Lower lobe of right lung (tissue), 2 donors: ENCODE data around the gene PSMD11. TPM values are rescaled to one million over a fixed set of nuclear protein-coding genes. Genes with fewer than 3 reads are reported as not detected.
A peak's percentile ranks its signal among the peaks of the same experiment; 100 is the strongest.

Source experiments
- ATAC-seq, 2 donors: fragments of 200-7000 bp; cut with Tn5 transposase; one replicate each; pipeline ENCODE4 v1.9.1; 2020 to 2022; ENCODE audit warnings: mild to moderate bottlenecking in 2 of 2, moderate library complexity in 2 of 2
- DNase-seq: peaks from one replicate; pipeline ENCODE4 v3.0.0-alpha.2; 2020
- H3K27ac ChIP-seq: fragments of 200-600 bp; one replicate; pipeline ENCODE4 v1.8.0; 2022
- H3K27me3 ChIP-seq: fragments of 200-600 bp; one replicate; pipeline ENCODE4 v1.8.0; 2022; ENCODE audit warnings: low read depth
- H3K36me3 ChIP-seq: fragments of 200-600 bp; one replicate; pipeline ENCODE4 v1.8.0; 2022; ENCODE audit warnings: mild to moderate bottlenecking
- H3K4me1 ChIP-seq: fragments of 200-600 bp; one replicate; pipeline ENCODE4 v1.8.0; 2022
- H3K4me3 ChIP-seq: fragments of 200-600 bp; one replicate; pipeline ENCODE4 v1.8.0; 2022; ENCODE audit warnings: mild to moderate bottlenecking
- H3K9me3 ChIP-seq: fragments of 200-600 bp; one replicate; pipeline ENCODE4 v1.8.0; 2022
- intact Hi-C: fragments of 100-400 bp; cut with DNase I; formaldehyde crosslinking; loops from one replicate; pipeline ENCODE4 v1.11.0; 2022
- total RNA-seq: library from RNA; stranded (reverse); fragmentation: NEBNext Ultra II Directional; extraction: Animal tissue kit (Norgen Biotek cat#: 25700); gene quantifications from one replicate; pipeline ENCODE4 v1.2.1, GENCODE V29; 2021
- TF ChIP-seq, protein P1 (sequence below): fragments of 200-600 bp; IDR thresholded peaks from one replicate; pipeline ENCODE4 v1.8.0; 2022; ENCODE audit warnings: antibody characterized with exemption, mild to moderate bottlenecking
- donor health status: DM: no; HTN: yes; CAD: no; lungs with severe emphysema.

Gene PSMD11
- total RNA-seq, 1 donor from 2014 or later = 57.2 TPM

DNA sequence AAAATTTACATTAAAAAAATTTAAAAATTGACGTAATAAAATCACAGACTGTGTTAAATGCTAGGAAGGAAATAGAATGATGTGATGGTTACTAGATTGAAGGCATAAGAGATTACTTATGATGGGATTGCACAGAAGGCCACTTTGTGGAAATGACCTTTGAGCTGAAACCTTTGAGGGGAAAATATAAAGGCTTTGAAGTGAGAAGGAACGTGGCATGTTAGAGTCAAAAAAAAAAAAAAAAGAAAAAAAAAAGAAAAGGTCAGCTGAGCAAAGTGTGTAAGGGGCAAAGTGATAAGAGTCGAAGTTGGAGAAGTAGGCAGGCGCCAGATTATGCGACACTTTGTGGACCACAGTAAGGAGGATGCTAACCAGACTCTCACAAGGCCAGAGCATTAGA, 3.6 kb upstream of the PSMD11 start:
- ATAC-seq (no peak), DNase-seq (no peak)
- TF ChIP-seq, protein P1, sequence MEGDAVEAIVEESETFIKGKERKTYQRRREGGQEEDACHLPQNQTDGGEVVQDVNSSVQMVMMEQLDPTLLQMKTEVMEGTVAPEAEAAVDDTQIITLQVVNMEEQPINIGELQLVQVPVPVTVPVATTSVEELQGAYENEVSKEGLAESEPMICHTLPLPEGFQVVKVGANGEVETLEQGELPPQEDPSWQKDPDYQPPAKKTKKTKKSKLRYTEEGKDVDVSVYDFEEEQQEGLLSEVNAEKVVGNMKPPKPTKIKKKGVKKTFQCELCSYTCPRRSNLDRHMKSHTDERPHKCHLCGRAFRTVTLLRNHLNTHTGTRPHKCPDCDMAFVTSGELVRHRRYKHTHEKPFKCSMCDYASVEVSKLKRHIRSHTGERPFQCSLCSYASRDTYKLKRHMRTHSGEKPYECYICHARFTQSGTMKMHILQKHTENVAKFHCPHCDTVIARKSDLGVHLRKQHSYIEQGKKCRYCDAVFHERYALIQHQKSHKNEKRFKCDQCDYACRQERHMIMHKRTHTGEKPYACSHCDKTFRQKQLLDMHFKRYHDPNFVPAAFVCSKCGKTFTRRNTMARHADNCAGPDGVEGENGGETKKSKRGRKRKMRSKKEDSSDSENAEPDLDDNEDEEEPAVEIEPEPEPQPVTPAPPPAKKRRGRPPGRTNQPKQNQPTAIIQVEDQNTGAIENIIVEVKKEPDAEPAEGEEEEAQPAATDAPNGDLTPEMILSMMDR = no peak
- Histone ChIP-seq H3K36me3 (no peaks in the 10 kb centered on the region), H3K4me1 (peaks cover 12% of the 10 kb centered on the region), H3K9me3 (no peaks in the 10 kb centered on the region), H3K4me3 (no peak overlapping the region), H3K27me3 (no peaks in the 10 kb centered on the region), H3K27ac (no peak overlapping the region)
- intact Hi-C loops = no loop called here

DNA sequence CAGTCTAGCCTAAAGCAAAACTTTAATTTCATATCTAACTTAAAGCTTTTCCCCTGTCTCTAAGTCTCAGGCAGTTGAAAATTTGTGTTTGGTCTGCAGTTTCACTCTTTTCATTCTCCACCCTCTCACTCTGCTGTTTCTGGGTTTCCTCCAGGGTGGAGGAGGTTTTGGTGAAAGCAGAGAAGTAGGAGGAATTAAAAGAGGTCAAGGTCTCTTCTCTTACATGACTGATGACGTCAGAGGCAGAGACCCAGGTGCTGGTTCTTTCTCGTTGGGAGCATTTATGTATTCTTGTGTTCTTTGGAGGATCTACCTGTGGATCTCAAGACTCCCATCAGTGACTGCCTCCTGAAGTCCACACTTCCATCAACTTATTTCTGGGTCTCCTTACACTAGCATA, 2.4 kb upstream of the PSMD11 start:
- peaks cover 2% of the 10 kb centered on the region for H3K36me3 ChIP-seq
- no peaks in the 10 kb centered on the region for H3K27me3 ChIP-seq
- intact Hi-C loops = no loop called here
- peaks cover 24% of the 10 kb centered on the region for H3K4me1 ChIP-seq
- no peak overlapping the region for H3K27ac ChIP-seq
- ATAC-seq (no peak), DNase-seq (no peak)
- no peak overlapping the region for H3K4me3 ChIP-seq
- H3K9me3 ChIP-seq = no peaks in the 10 kb centered on the region
- TF ChIP-seq, protein P1 = no peak

DNA sequence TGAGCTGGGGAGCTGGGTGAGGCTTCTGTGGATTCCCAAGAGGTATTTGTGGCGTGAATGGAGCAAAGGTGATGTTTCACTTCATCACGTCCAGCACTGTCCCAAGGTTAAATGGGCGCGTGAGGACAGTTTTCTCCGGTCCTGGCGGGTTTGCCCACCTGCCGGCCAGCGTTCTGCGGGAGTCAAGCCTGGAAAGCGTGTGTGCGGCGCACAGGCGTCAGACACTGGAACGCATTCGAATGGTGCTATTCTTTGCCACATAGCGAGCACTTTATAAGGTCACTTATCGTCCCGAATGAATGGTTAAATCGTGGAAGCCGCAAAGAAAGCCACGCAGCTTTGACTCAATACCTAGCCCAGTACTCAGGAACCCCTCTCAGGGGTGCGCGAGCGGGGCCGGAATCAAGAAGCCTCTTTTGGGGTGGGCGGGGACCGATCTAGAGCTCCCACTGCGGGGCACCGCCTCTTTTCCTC, 446 bp upstream of the PSMD11 start:
- no peak overlapping the region for H3K27ac ChIP-seq
- intact Hi-C loops = no loop called here

DNA sequence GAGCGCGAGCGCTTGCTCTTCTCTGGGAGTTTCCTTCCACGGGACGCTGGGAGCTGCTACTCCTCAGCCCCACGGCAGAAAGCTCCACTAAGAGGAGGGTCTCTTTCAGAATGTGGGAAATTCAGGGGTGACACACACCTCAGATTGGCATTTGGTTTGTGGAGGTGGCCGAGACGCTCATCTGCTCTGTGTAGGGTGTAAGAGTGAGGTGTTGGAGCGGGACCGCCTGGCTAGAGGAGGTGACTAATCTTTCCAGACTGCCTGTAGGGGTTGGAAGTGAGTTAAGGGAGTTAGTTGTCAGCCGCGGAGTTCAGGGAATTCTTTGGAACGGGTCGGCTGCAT, 735 bp downstream of the PSMD11 start:
- intact Hi-C loops = no loop called here
- peak overlapping the region; percentile 86 for H3K27ac ChIP-seq

More for the DNA sequence above, 446 bp upstream of the PSMD11 start:
- peaks cover 22% of the 10 kb centered on the region for H3K36me3 ChIP-seq
- ATAC-seq (no peak), DNase-seq (peak; percentile 52)
- H3K9me3 ChIP-seq = no peaks in the 10 kb centered on the region
- TF ChIP-seq, protein P1 = peak; percentile 92
- peak overlapping the region; percentile 100 for H3K4me3 ChIP-seq
- H3K27me3 ChIP-seq = no peaks in the 10 kb centered on the region
- peaks cover 30% of the 10 kb centered on the region for H3K4me1 ChIP-seq

DNA sequence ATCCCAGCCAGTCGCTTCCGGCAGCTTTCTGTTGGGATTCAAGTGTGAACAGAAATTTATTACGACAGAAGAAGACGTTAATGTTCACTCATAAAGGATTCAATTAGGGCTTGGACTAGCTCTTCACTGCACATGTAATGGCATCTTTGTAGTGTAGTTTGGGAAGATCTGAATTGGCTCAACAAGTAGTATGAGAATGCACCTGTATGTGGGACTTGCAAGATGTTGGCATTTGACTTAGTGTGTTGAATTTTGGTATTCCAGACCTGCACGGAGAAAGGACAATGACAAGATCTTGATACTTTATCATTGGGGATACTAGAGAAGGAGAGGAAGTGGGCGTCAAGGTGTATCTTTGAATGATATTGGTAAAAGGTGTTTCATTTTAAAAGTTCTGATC, 1.2 kb downstream of the PSMD11 start:
- DNase-seq (no peak), ATAC-seq (no peak)
- Histone ChIP-seq H3K27me3 (no peaks in the 10 kb centered on the region), H3K4me1 (peaks cover 30% of the 10 kb centered on the region), H3K36me3 (peaks cover 36% of the 10 kb centered on the region), H3K9me3 (no peaks in the 10 kb centered on the region), H3K27ac (peak overlapping the region; percentile 86), H3K4me3 (peak overlapping the region; percentile 100)
- TF ChIP-seq, protein P1 = no peak
- intact Hi-C loops = no loop called here

More for the DNA sequence above, 735 bp downstream of the PSMD11 start:
- Histone ChIP-seq H3K4me1 (peaks cover 30% of the 10 kb centered on the region), H3K9me3 (no peaks in the 10 kb centered on the region), H3K27me3 (no peaks in the 10 kb centered on the region), H3K4me3 (peak overlapping the region; percentile 100), H3K36me3 (peaks cover 33% of the 10 kb centered on the region)
- TF ChIP-seq, protein P1 = no peak
- ATAC-seq (peak; percentile 61 to 80), DNase-seq (no peak)

DNA sequence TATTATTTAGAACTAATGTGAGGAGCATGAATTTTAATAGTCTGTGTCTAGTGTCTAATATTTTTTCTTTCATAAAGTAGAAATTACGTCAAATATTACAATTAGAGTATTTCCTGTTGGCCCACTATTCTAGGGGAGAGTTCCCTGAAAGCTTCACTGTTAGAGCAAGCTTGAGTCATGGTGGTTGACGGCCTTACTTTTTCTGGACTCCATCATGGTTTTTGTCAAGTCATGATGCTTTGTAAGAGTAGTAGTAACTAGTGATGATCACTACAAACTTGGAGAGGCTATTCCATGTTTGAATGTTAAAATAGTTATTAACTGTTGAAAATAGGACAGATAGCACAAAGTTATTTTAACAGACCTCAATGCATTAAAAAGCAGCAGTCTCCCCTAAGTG, 1.7 kb downstream of the PSMD11 start:
- Histone ChIP-seq H3K9me3 (no peaks in the 10 kb centered on the region), H3K27ac (no peak overlapping the region), H3K4me3 (peak overlapping the region; percentile 100), H3K36me3 (peaks cover 41% of the 10 kb centered on the region), H3K4me1 (peaks cover 30% of the 10 kb centered on the region), H3K27me3 (no peaks in the 10 kb centered on the region)
- intact Hi-C loops = no loop called here
- DNase-seq = no peak
- TF ChIP-seq, protein P1 = no peak
- ATAC-seq = no peak
